ENCODE measurements around the gene LSAMP. TPM values are rescaled to one million over a fixed set of nuclear protein-coding genes. Genes with fewer than 3 reads are reported as not detected.

The LSAMP gene
- total and polyA plus RNA-seq, 2 donors (not counting 1 experiment from before 2014, with no cell fraction given) = not detected

GRCh38 chr3:116469546-116469945 is 24.3 kb upstream of the LSAMP start:
- H3K79me2 ChIP-seq (ENCODE audit: control insufficient read depth, insufficient read depth, low read length) = no peaks in the 10 kb centered on the region
- ATAC-seq (ENCODE audit: low read depth) (no peak), DNase-seq (no peak)
- no peaks in the 10 kb centered on the region for H3K4me1 ChIP-seq (ENCODE audit: control insufficient read depth in 2 of 2, insufficient read depth in 2 of 2, low read length in 2 of 2)
- no peak for TF ChIP-seq CTCF (IDR thresholded peaks at IDR 0.05)
- Mint-ChIP-seq H3K27me3 (no peaks in the 10 kb centered on the region), H3K27ac (no peak overlapping the region), H3K4me1 (no peaks in the 10 kb centered on the region), H3K9me3 (ENCODE audit: insufficient read depth) (no peaks in the 10 kb centered on the region), H3K4me3 (no peak overlapping the region)
- no peaks in the 10 kb centered on the region for H4K20me1 ChIP-seq (ENCODE audit: control insufficient read depth, insufficient read depth, low read length, poor library complexity, severe bottlenecking)
- WGBS (ENCODE audit: insufficient coverage) = no CpG with 5 or more reads among the region's 3 CpGs
- H3K4me3 ChIP-seq (ENCODE audit: control extremely low read depth in 1 of 5, extremely low read depth in 1 of 5, insufficient read depth in 1 of 5, low read depth in 2 of 5, low read length in 4 of 5) = no peak overlapping the region
- no peak overlapping the region for H3K4me2 ChIP-seq (replicated peaks; ENCODE audit: low read depth, low read length, poor library complexity, severe bottlenecking)
- peaks cover 0 to 4% (median 0%) of the 10 kb centered on the region in 3 donors for H3K9me3 ChIP-seq (ENCODE audit: control extremely low read depth in 1 of 3, control insufficient read depth in 2 of 3, insufficient read depth in 1 of 3, low read length in 2 of 3)
- CTCF ChIA-PET = no interaction called here
- intact Hi-C loops (cut with micrococcal nuclease) = no loop called here
- H3K9ac ChIP-seq (ENCODE audit: low read length) = no peak overlapping the region
- POLR2A ChIA-PET = no interaction called here
- no peak overlapping the region for H3K27ac ChIP-seq (ENCODE audit: low read length in 2 of 2)
- no peaks in the 10 kb centered on the region for H3K36me3 ChIP-seq (replicated peaks in 1 of 2; ENCODE audit: control extremely low read depth in 1 of 2, control insufficient read depth in 1 of 2, extremely low read depth in 1 of 2, insufficient read depth in 2 of 2, low read length in 1 of 2)
- H3K27me3 ChIP-seq (replicated peaks in 1 of 4; ENCODE audit: control extremely low read depth in 1 of 4, control insufficient read depth in 3 of 4, insufficient read depth in 4 of 4, low read length in 3 of 4) = no peaks in the 10 kb centered on the region
- H2AFZ ChIP-seq (ENCODE audit: insufficient read depth, low read depth, low read length, poor library complexity, severe bottlenecking) = no peak overlapping the region

GRCh38 chr3:116464276-116464798 is 19.1 kb upstream of the LSAMP start:
- Histone ChIP-seq H3K4me3 (ENCODE audit: control extremely low read depth in 1 of 5, extremely low read depth in 1 of 5, insufficient read depth in 1 of 5, low read depth in 2 of 5, low read length in 4 of 5) (no peak overlapping the region), H2AFZ (ENCODE audit: insufficient read depth, low read depth, low read length, poor library complexity, severe bottlenecking) (no peak overlapping the region), H3K79me2 (ENCODE audit: control insufficient read depth, insufficient read depth, low read length) (no peaks in the 10 kb centered on the region), H3K4me1 (ENCODE audit: control insufficient read depth in 2 of 2, insufficient read depth in 2 of 2, low read length in 2 of 2) (no peaks in the 10 kb centered on the region), H3K27ac (ENCODE audit: low read length in 2 of 2) (no peak overlapping the region), H3K36me3 (replicated peaks in 1 of 2; ENCODE audit: control extremely low read depth in 1 of 2, control insufficient read depth in 1 of 2, extremely low read depth in 1 of 2, insufficient read depth in 2 of 2, low read length in 1 of 2) (no peaks in the 10 kb centered on the region), H3K4me2 (replicated peaks; ENCODE audit: low read depth, low read length, poor library complexity, severe bottlenecking) (no peak overlapping the region), H4K20me1 (ENCODE audit: control insufficient read depth, insufficient read depth, low read length, poor library complexity, severe bottlenecking) (no peaks in the 10 kb centered on the region), H3K27me3 (replicated peaks in 1 of 4; ENCODE audit: control extremely low read depth in 1 of 4, control insufficient read depth in 3 of 4, insufficient read depth in 4 of 4, low read length in 3 of 4) (no peaks in the 10 kb centered on the region), H3K9ac (ENCODE audit: low read length) (no peak overlapping the region), H3K9me3 (ENCODE audit: control extremely low read depth in 1 of 3, control insufficient read depth in 2 of 3, insufficient read depth in 1 of 3, low read length in 2 of 3) (peaks cover 0 to 4% (median 0%) of the 10 kb centered on the region in 3 donors)
- Mint-ChIP-seq H3K4me1 (no peaks in the 10 kb centered on the region), H3K27me3 (no peaks in the 10 kb centered on the region), H3K9me3 (ENCODE audit: insufficient read depth) (no peaks in the 10 kb centered on the region), H3K4me3 (no peak overlapping the region), H3K27ac (no peak overlapping the region)
- no peak for TF ChIP-seq CTCF (IDR thresholded peaks at IDR 0.05)
- TF ChIP-seq EZH2 (IDR thresholded peaks at IDR 0.05; ENCODE audit: borderline replicate concordance, insufficient read depth, low read depth, low read length, poor library complexity, severe bottlenecking) = no peak
- DNase-seq (no peak), ATAC-seq (ENCODE audit: low read depth) (no peak)
- intact Hi-C loops (cut with micrococcal nuclease) = no loop called here
- no CpG with 5 or more reads among the region's 1 CpG for WGBS (ENCODE audit: insufficient coverage)
- CTCF ChIA-PET = no interaction called here
- POLR2A ChIA-PET = no interaction called here
